Naive thymus-derived CD4-positive, alpha-beta T cell (primary cell): ENCODE results near the gene GSX2. TPM values are rescaled to one million over a fixed set of nuclear protein-coding genes. Genes with fewer than 3 reads are reported as not detected.

ENCODE experiments used
- ATAC-seq: fragments of 150-1000 bp; cut with Tn5 transposase; 2 replicates; pipeline ENCODE4 v1.10.0; 2021; ENCODE audit warnings: mild to moderate bottlenecking, moderate library complexity
- CTCF ChIA-PET: fragments of 350-600 bp; sonication (Branson Sonifier 250); formaldehyde crosslinking; loops from one replicate; lab custom pipeline; 2021; ENCODE audit warnings: antibody characterized with exemption; lab: Charles Lee
- POLR2A ChIA-PET: fragments of 350-600 bp; sonication (Branson Sonifier 250); formaldehyde crosslinking; loops from one replicate; lab custom pipeline; 2021; ENCODE audit warnings: antibody characterized with exemption, inconsistent platforms; lab: Charles Lee
- DNase-seq, 9 donors: peaks; one replicate each; pipeline versions ENCODE4 v3.0.0 to v3.0.0-alpha.2; 2020 to 2022; ENCODE audit warnings: mixed read lengths in 1 of 9
- H3K27ac ChIP-seq: one replicate; pipeline ENCODE4 v1.7.0; 2013; ENCODE audit warnings: mild to moderate bottlenecking, low read depth, low read length, moderate library complexity
- H3K27me3 ChIP-seq, 2 donors: one replicate each; pipeline ENCODE4 v1.7.0; 2013; ENCODE audit warnings: low read length in 2 of 2, mild to moderate bottlenecking in 2 of 2, moderate library complexity in 2 of 2; ENCODE audit not compliant: control insufficient read depth in 2 of 2, insufficient read depth in 2 of 2
- H3K36me3 ChIP-seq, 3 experiments: 1 replicate in 2 of 3; 2 replicates in 1 of 3; pipeline ENCODE4 v1.7.0; 2013; ENCODE audit warnings: low read length in 3 of 3, mild to moderate bottlenecking in 3 of 3, moderate library complexity in 1 of 3; ENCODE audit not compliant: insufficient read depth in 3 of 3, control insufficient read depth in 2 of 3
- H3K4me1 ChIP-seq, 2 donors: one replicate each; pipeline ENCODE4 v1.7.0; 2013; ENCODE audit warnings: low read length in 2 of 2, mild to moderate bottlenecking in 2 of 2, moderate library complexity in 1 of 2; ENCODE audit not compliant: control insufficient read depth in 2 of 2, insufficient read depth in 2 of 2
- H3K4me3 ChIP-seq: 2 replicates; pipeline ENCODE4 v1.7.0; 2013; ENCODE audit warnings: mild to moderate bottlenecking, low read length
- H3K9me3 ChIP-seq, 3 experiments: 1 replicate in 2 of 3; 2 replicates in 1 of 3; pipeline ENCODE4 v1.7.0; 2013; ENCODE audit warnings: low read length in 3 of 3; ENCODE audit not compliant: control insufficient read depth in 2 of 3
- H3K27ac Mint-ChIP-seq, 9 donors: one replicate each; pipeline ENCODE4 v1.8.0; 2020 to 2022; ENCODE audit warnings: mixed read lengths in 9 of 9, mild to moderate bottlenecking in 8 of 9, moderate library complexity in 5 of 9, inconsistent platforms in 2 of 9
- H3K27me3 Mint-ChIP-seq, 5 donors: one replicate each; pipeline ENCODE4 v1.8.0; 2021 to 2022; ENCODE audit warnings: mixed read lengths in 5 of 5, mild to moderate bottlenecking in 1 of 5
- H3K36me3 Mint-ChIP-seq, 5 donors: one replicate each; pipeline ENCODE4 v1.8.0; 2020 to 2022; ENCODE audit warnings: mixed read lengths in 5 of 5, mild to moderate bottlenecking in 3 of 5, inconsistent platforms in 1 of 5
- H3K4me1 Mint-ChIP-seq, 7 donors: one replicate each; pipeline ENCODE4 v1.8.0; 2020 to 2022; ENCODE audit warnings: mixed read lengths in 7 of 7, mild to moderate bottlenecking in 3 of 7, inconsistent platforms in 1 of 7
- H3K4me3 Mint-ChIP-seq, 10 donors: one replicate each; pipeline ENCODE4 v1.8.0; 2020 to 2022; ENCODE audit warnings: mild to moderate bottlenecking in 10 of 10, mixed read lengths in 10 of 10, moderate library complexity in 6 of 10, inconsistent platforms in 2 of 10
- H3K9me3 Mint-ChIP-seq, 11 donors: one replicate each; pipeline ENCODE4 v1.8.0; 2020 to 2022; ENCODE audit warnings: mixed read lengths in 11 of 11, mild to moderate bottlenecking in 4 of 11, inconsistent platforms in 1 of 11, moderate library complexity in 1 of 11
- intact Hi-C, 2 donors: fragments of 100-400 bp; cut with micrococcal nuclease; formaldehyde crosslinking; loops; one replicate each; pipeline ENCODE4 v1.15.1; 2023
- polyA plus RNA-seq, 2 donors: library from polyadenylated mRNA; unstranded; fragments of 300-500 nt; fragmentation: Illumina TruSeq; gene quantifications; one replicate each; pipeline ENCODE4 v1.2.3, GENCODE V29; 2021
- total RNA-seq, 6 experiments: library from RNA in 5 of 6; stranded (reverse) in 5 of 6; gene quantifications; 1 replicate in 5 of 6; 2 replicates in 1 of 6; pipeline ENCODE4 v1.2.3 and lab custom pipeline; 2021 to 2026

GSX2 gene
- total and polyA plus RNA-seq, 7 experiments from 2014 or later: not detected

- Histone ChIP-seq H3K4me1 (peaks cover 0 to 11% of the 10 kb centered on the region in 2 donors), H3K4me3 (no peak overlapping the region), H3K27ac (no peak overlapping the region), H3K27me3 (peaks cover 11 to 26% of the 10 kb centered on the region in 2 donors), H3K9me3 (no peaks in the 10 kb centered on the region), H3K36me3 (no peaks in the 10 kb centered on the region)
- POLR2A ChIA-PET: interaction anchor here (0.6 kb wide), 1 partner anchor 11 kb away, joined by 3 read pairs; no protein-coding TSS in a partner anchor
- DNase-seq: no peak
- CTCF ChIA-PET: no interaction called here
- intact Hi-C loops: loop anchor here (5.0 to 10.0 kb wide), 3 partner anchors 183 to 855 kb away; partner anchors contain the start of gene SCFD2 (in 1 of the 2)
- Mint-ChIP-seq H3K27me3 (peaks cover 36 to 73% (median 40%) of the 10 kb centered on the region in 5 donors), H3K4me3 (no peak overlapping the region), H3K9me3 (no peaks in the 10 kb centered on the region), H3K36me3 (peaks cover 0 to 4% (median 0%) of the 10 kb centered on the region in 5 donors), H3K27ac (no peak overlapping the region), H3K4me1 (peaks cover 16 to 32% (median 29%) of the 10 kb centered on the region in 7 donors)
- no peak for ATAC-seq
Measured at GRCh38 chr4:54089875-54090274, 10.1 kb upstream of the GSX2 start.

GRCh38 chr4:54090404-54090803 lies 9.6 kb upstream of the GSX2 start:
- ChIA-PET CTCF (no interaction called here), POLR2A (interaction anchor here (0.6 kb wide), 1 partner anchor 54 kb away, joined by 3 read pairs; no protein-coding TSS in a partner anchor)
- H3K27ac ChIP-seq: no peak overlapping the region
- intact Hi-C loops: loop anchor here (5.0 to 10.0 kb wide), 3 partner anchors 183 to 854 kb away; partner anchors contain the start of gene SCFD2 (in 1 of the 2)
- peaks cover 16 to 32% (median 29%) of the 10 kb centered on the region in 7 donors for H3K4me1 Mint-ChIP-seq
- H3K4me3 Mint-ChIP-seq: peak overlapping the region in 7 of 10 donors; percentile 23 to 97 (median 87)
- ATAC-seq: no peak
- peaks cover 0 to 11% of the 10 kb centered on the region in 2 donors for H3K4me1 ChIP-seq
- no peaks in the 10 kb centered on the region for H3K9me3 ChIP-seq
- peaks cover 42 to 78% (median 45%) of the 10 kb centered on the region in 5 donors for H3K27me3 Mint-ChIP-seq
- no peak overlapping the region for H3K27ac Mint-ChIP-seq
- H3K4me3 ChIP-seq: no peak overlapping the region
- peaks cover 11 to 32% of the 10 kb centered on the region in 2 donors for H3K27me3 ChIP-seq
- no peaks in the 10 kb centered on the region for H3K36me3 ChIP-seq
- H3K9me3 Mint-ChIP-seq: no peaks in the 10 kb centered on the region
- no peak for DNase-seq
- H3K36me3 Mint-ChIP-seq: peaks cover 0 to 4% (median 0%) of the 10 kb centered on the region in 5 donors

- peak; percentile 56 for ATAC-seq
- Mint-ChIP-seq H3K36me3 (peaks cover 0 to 4% (median 0%) of the 10 kb centered on the region in 5 donors), H3K27ac (peak overlapping the region in 5 of 9 donors; percentile 0 to 66 (median 45)), H3K4me3 (peak overlapping the region; percentile 87 to 97 (median 88)), H3K27me3 (peaks cover 48 to 83% (median 51%) of the 10 kb centered on the region in 5 donors), H3K4me1 (peaks cover 16 to 33% (median 29%) of the 10 kb centered on the region in 7 donors), H3K9me3 (peaks cover 0 to 1% (median 0%) of the 10 kb centered on the region in 11 donors)
- peaks cover 11 to 33% of the 10 kb centered on the region in 2 donors for H3K27me3 ChIP-seq
- no peak for DNase-seq
- ChIA-PET CTCF (interaction anchor here (0.6 kb wide), 1 partner anchor 31 kb away, joined by 4 read pairs; no protein-coding TSS in a partner anchor), POLR2A (interaction anchor here (0.6 to 1.2 kb wide), 4 partner anchors 16 to 53 kb away, joined by 3 to 4 read pairs (median 4); no protein-coding TSS in a partner anchor)
- peaks cover 0 to 11% of the 10 kb centered on the region in 2 donors for H3K4me1 ChIP-seq
- H3K36me3 ChIP-seq: no peaks in the 10 kb centered on the region
- H3K9me3 ChIP-seq: no peaks in the 10 kb centered on the region
- H3K27ac ChIP-seq: no peak overlapping the region
- peak overlapping the region; percentile 67 for H3K4me3 ChIP-seq
- intact Hi-C loops: loop anchor here (1.0 to 10.0 kb wide), 6 partner anchors 27 to 1369 kb away; partner anchors contain the start of genes CHIC2 (in 2 of the 2) and SCFD2 (in 1 of the 2)
Measured at GRCh38 chr4:54090804-54091623, 8.9 kb upstream of the GSX2 start.

- Mint-ChIP-seq H3K27ac (peak overlapping the region in 7 of 9 donors; percentile 2 to 66 (median 29)), H3K4me3 (peak overlapping the region; percentile 87 to 97 (median 88)), H3K27me3 (peaks cover 56 to 83% (median 59%) of the 10 kb centered on the region in 5 donors), H3K36me3 (peaks cover 0 to 4% (median 0%) of the 10 kb centered on the region in 5 donors), H3K9me3 (peaks cover 0 to 1% (median 0%) of the 10 kb centered on the region in 11 donors), H3K4me1 (peaks cover 18 to 36% (median 29%) of the 10 kb centered on the region in 7 donors)
- H3K4me1 ChIP-seq: peaks cover 0 to 11% of the 10 kb centered on the region in 2 donors
- no peak overlapping the region for H3K27ac ChIP-seq
- peak; percentile 72 to 89 (median 83) for DNase-seq
- no peaks in the 10 kb centered on the region for H3K36me3 ChIP-seq
- H3K4me3 ChIP-seq: peak overlapping the region; percentile 67
- POLR2A ChIA-PET: interaction anchor here (1.0 to 1.2 kb wide), 3 partner anchors 15 to 29 kb away, joined by 3 to 4 read pairs (median 4); no protein-coding TSS in a partner anchor
- ATAC-seq: peak; percentile 91
- CTCF ChIA-PET: no interaction called here
- intact Hi-C loops: loop anchor here (1.0 to 10.0 kb wide), 8 partner anchors 9 to 1370 kb away; partner anchors contain the start of genes CHIC2 (in 2 of the 2) and SCFD2 (in 1 of the 2)
- no peaks in the 10 kb centered on the region for H3K9me3 ChIP-seq
- peaks cover 11 to 33% of the 10 kb centered on the region in 2 donors for H3K27me3 ChIP-seq
Measured at GRCh38 chr4:54091637-54092404, 8.1 kb upstream of the GSX2 start.

- Histone ChIP-seq H3K9me3 (no peaks in the 10 kb centered on the region), H3K27me3 (peaks cover 14 to 34% of the 10 kb centered on the region in 2 donors), H3K4me1 (peaks cover 0 to 11% of the 10 kb centered on the region in 2 donors), H3K36me3 (no peaks in the 10 kb centered on the region), H3K4me3 (peak overlapping the region; percentile 67), H3K27ac (no peak overlapping the region)
- DNase-seq (no peak), ATAC-seq (no peak)
- Mint-ChIP-seq H3K4me1 (peaks cover 18 to 37% (median 29%) of the 10 kb centered on the region in 7 donors), H3K9me3 (peaks cover 0 to 2% (median 0%) of the 10 kb centered on the region in 11 donors), H3K27ac (peak overlapping the region in 1 of 9 donors; percentile 46), H3K36me3 (peaks cover 0 to 4% (median 0%) of the 10 kb centered on the region in 5 donors), H3K27me3 (peaks cover 64 to 85% (median 67%) of the 10 kb centered on the region in 5 donors), H3K4me3 (peak overlapping the region; percentile 87 to 97 (median 88))
- CTCF ChIA-PET: no interaction called here
- intact Hi-C loops: loop anchor here (1.0 to 10.0 kb wide), 5 partner anchors 9 to 852 kb away; partner anchors contain the start of gene SCFD2 (in 1 of the 2)
- POLR2A ChIA-PET: interaction anchor here (1.3 kb wide), 1 partner anchor 29 kb away, joined by 3 read pairs; the partner anchor contains the start of gene CHIC2
Measured at GRCh38 chr4:54092405-54093323, 7.3 kb upstream of the GSX2 start.
